ENCODE data around the gene DHX30.

DNA sequence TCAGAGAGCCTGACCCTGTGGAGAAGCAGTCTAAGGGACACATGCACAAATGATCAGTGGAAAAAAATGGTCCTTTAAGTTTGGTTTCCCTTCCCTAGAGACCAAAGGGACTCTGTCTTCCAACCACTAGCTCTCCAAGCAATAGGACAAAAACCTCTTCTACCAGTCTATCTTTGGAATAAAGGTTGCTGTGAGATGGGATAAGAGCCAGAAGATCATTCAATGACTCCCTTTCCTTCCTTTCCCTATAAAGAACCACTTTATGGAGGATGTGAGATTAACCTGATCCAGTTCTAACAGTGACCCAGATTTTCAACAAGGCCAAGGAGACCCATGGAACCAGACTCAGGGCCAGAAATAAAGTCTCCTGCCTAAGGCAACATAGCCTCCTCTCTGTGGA lies 74.8 kb downstream of the DHX30 start:
- TF ChIP-seq POLR2A (IDR thresholded peaks at IDR 0.05) (no peak), CTCF (IDR thresholded peaks at IDR 0.05) (no peak), EP300 (IDR thresholded peaks at IDR 0.05) (no peak)

Data from ovary (tissue), 3 donors.